Measurements from ENCODE around the gene PHLDA3.

GRCh38 chr1:201518071-201518470 is 49.1 kb upstream of the PHLDA3 start:
- TF ChIP-seq POLR2A (IDR thresholded peaks at IDR 0.05) = no peak
- no peak for TF ChIP-seq CTCF (IDR thresholded peaks at IDR 0.05)
- no peak for TF ChIP-seq POLR2AphosphoS5 (IDR thresholded peaks at IDR 0.05)

Data from gastroesophageal sphincter (tissue), 3 donors.